GM18858 (cell line): Measurements from ENCODE around the gene CUBN.

Source experiments
- ATAC-seq: cut with Tn5 transposase; IDR thresholded peaks from one replicate; pipeline ENCODE4 v1.9.1; 2021; ENCODE audit not compliant: unreplicated experiment

The CUBN gene

GRCh38 chr10:16799621-16800020 is 330.0 kb downstream of the CUBN start:
- peak; percentile 85 for ATAC-seq

GRCh38 chr10:16798571-16798970 is 331.0 kb downstream of the CUBN start:
- ATAC-seq, result no peak

- ATAC-seq, result no peak
Observed at GRCh38 chr10:16795410-16796073, 334.1 kb downstream of the CUBN start.

- no peak for ATAC-seq
Observed at GRCh38 chr10:16794005-16794404, 335.6 kb downstream of the CUBN start.

GRCh38 chr10:16792675-16793074 is 336.9 kb downstream of the CUBN start:
- ATAC-seq, result no peak

- no peak for ATAC-seq
Observed at GRCh38 chr10:16789765-16790164, 339.8 kb downstream of the CUBN start.

GRCh38 chr10:16789261-16789660 is 340.4 kb downstream of the CUBN start:
- no peak for ATAC-seq

- no peak for ATAC-seq
Observed at GRCh38 chr10:16788778-16789177, 340.8 kb downstream of the CUBN start.

- peak; percentile 20 for ATAC-seq
Observed at GRCh38 chr10:16788125-16788524, 341.5 kb downstream of the CUBN start.

- ATAC-seq, result peak; percentile 65
Observed at GRCh38 chr10:16787361-16787791, 342.2 kb downstream of the CUBN start.

- ATAC-seq, result no peak
Observed at GRCh38 chr10:16780338-16780880, 349.2 kb downstream of the CUBN start.

- peak; percentile 70 for ATAC-seq
Observed at GRCh38 chr10:16779384-16779915, 350.2 kb downstream of the CUBN start.

- ATAC-seq, result peak; percentile 50
Observed at GRCh38 chr10:16777473-16778370, 351.9 kb downstream of the CUBN start.

GRCh38 chr10:16776896-16777295 is 352.7 kb downstream of the CUBN start:
- no peak for ATAC-seq
